IPS-20b (cell line): ENCODE results near the gene SNIP1.
A peak's percentile ranks its signal among the peaks of the same experiment; 100 is the strongest.
"Not testable (repeated sequence)": the region's sequence is repeated elsewhere in the genome, so short reads cannot be mapped to it uniquely, and the experiment has no call there.

Experiments used
- H3K27ac ChIP-seq: one replicate; pipeline ENCODE4 v1.5.1; 2013; ENCODE audit warnings: low read length
- H3K27me3 ChIP-seq: 2 replicates; pipeline ENCODE4 v1.6.1; 2013; ENCODE audit warnings: mild to moderate bottlenecking, low read length, inconsistent platforms; ENCODE audit not compliant: insufficient read depth
- H3K36me3 ChIP-seq: 2 replicates; pipeline ENCODE4 v1.6.1; 2013; ENCODE audit warnings: low read depth, mild to moderate bottlenecking, inconsistent platforms, low read length, moderate library complexity; ENCODE audit not compliant: insufficient read depth
- H3K4me1 ChIP-seq: 2 replicates; pipeline ENCODE4 v1.6.1; 2013; ENCODE audit warnings: mild to moderate bottlenecking, control low read depth, inconsistent platforms, low read length, moderate library complexity; ENCODE audit not compliant: insufficient read depth
- H3K4me3 ChIP-seq: 2 replicates; pipeline ENCODE4 v1.5.1; 2013; ENCODE audit warnings: mild to moderate bottlenecking, low read length, inconsistent platforms
- H3K9ac ChIP-seq: 2 replicates; pipeline ENCODE4 v1.6.1; 2013; ENCODE audit warnings: low read depth, mild to moderate bottlenecking, inconsistent platforms, low read length, moderate library complexity
- H3K9me3 ChIP-seq: 2 replicates; pipeline ENCODE4 v1.6.1; 2013; ENCODE audit warnings: mild to moderate bottlenecking, low read depth, low read length, inconsistent platforms; ENCODE audit not compliant: insufficient read depth

SNIP1 gene

DNA sequence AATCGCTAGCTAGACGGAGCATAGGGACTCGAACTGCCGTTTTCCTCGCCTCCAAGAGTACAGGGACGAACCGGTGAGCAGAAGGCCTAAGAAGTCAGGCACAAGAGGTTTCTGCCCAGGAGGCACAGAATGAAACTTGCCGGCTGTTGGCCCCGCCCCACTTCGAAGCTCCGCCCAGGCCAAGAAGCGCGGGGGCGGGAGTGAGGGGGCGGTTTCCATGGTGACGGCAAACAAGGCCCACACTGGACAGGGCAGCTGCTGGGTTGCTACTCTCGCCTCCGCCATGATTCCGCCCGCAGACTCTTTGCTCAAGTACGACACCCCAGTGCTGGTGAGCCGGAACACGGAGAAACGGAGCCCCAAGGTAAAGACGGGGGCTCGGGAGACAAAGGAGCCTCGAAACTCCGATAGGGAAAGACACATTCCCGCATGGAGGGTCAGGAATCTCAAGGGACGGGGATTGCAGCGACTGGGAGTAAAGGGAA lies 2.7 kb upstream of the SNIP1 start, which contains the start of gene DNALI1:
Gene DNALI1, plus strand, starts transcription at position 229 of the 485 bp plus-strand sequence. Its CDS starts 55 bp downstream, at position 284.
- Histone ChIP-seq H3K9me3 (peaks cover 4% of the 10 kb centered on the region), H3K27ac (no peak within 1 kb of the TSS), H3K27me3 (no peaks in the 10 kb centered on the region), H3K4me3 (peak within 1 kb of the TSS; percentile 83), H3K9ac (peak within 1 kb of the TSS; percentile 75; the same call in 1 of the 2 replicates), H3K4me1 (peaks cover 10% of the 10 kb centered on the region), H3K36me3 (peaks cover 9% of the 10 kb centered on the region)

DNA sequence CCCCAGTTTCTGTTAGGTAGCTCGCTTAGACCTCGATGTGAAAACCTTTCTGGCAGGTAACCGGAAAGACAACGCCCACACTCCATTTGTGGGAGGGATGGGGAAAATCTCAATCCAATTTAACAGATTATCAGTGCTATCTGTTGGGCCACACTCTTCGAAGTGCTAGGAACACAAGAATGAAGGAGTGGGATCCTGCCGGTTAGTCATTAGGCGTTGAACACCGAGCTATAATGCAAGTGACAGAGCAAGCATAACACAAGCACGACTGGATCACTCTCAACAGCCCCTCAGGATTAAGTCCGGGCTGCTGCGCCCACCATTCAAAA lies 531 bp downstream of the SNIP1 start:
- Histone ChIP-seq H3K27me3 (no peaks in the 10 kb centered on the region), H3K4me1 (peaks cover 10% of the 10 kb centered on the region), H3K9ac (peak overlapping the region; percentile 81), H3K9me3 (peaks cover 4% of the 10 kb centered on the region), H3K36me3 (peaks cover 34% of the 10 kb centered on the region), H3K4me3 (peak overlapping the region; percentile 92), H3K27ac (no peak overlapping the region)

DNA sequence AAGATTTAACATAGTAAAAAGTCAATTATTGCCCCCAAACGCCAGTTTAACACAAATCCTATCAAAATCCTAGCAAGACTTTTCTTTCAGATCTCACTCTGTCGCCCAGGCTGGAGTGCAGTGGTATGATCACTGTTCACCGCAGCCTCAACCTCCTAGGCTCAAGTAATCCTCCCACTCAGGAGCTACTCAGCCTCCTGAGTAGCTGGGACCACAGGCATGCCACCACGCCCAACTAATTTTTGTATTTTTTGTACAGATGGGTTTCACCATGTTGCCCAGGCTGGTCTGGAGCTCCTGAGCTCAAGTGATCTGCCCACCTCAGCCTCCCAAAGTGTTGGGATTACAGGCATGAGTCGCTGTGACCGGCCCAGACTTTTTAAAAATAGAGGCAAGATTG lies 4.8 kb downstream of the SNIP1 start:
- no peak overlapping the region for H3K27ac ChIP-seq
- H3K36me3 ChIP-seq = peaks cover 64% of the 10 kb centered on the region
- peaks cover under 1% of the 10 kb centered on the region; the same call in 1 of the 2 replicates for H3K9me3 ChIP-seq
- H3K4me1 ChIP-seq = peaks cover 6% of the 10 kb centered on the region; the same call in 1 of the 2 replicates
- H3K27me3 ChIP-seq = no peaks in the 10 kb centered on the region
- no peak overlapping the region for H3K9ac ChIP-seq
- no peak overlapping the region for H3K4me3 ChIP-seq

DNA sequence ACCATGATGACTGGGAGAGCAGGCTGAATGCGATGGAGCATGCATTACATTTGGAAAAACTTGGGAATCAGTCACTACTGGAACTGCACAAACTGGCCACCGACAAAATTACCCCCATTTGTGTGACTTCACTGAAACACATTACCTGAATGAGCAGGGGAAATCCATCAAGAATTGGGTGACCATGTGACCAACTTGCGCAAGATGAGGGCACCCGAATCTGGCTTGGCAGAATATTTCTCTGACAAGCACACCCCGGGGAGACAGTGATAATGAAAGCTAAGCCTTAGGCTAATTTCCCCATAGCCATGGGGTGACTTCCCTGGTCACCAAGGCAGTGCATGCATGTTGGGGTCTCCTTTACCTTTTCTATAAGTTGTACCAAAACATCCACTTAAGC lies 9.1 kb downstream of the SNIP1 start:
- Histone ChIP-seq H3K9ac (no peak overlapping the region), H3K4me1 (no peaks in the 10 kb centered on the region), H3K27ac (no peak overlapping the region), H3K27me3 (no peaks in the 10 kb centered on the region), H3K4me3 (no peak overlapping the region), H3K36me3 (peaks cover 76% of the 10 kb centered on the region), H3K9me3 (no peaks in the 10 kb centered on the region)

DNA sequence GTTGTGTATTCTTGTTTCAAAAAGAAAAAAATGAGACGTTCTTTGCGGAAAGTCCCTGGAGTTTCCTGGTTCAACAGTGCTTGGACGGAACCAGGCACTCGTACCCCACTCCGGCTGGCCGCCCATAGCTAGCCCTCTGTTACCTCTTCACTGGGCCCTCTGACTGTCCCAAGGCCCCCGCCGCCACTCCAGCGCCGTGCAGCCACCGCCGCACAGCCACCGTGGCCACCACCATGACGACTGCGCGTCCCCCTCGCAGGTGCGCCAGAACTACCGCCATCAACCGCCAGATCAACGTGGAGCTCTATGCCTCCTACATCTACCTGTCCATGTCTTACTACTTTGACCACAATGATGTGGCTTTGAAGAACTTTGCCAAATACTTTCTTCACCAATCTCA lies 9.6 kb downstream of the SNIP1 start:
- Histone ChIP-seq H3K9me3 (no peaks in the 10 kb centered on the region), H3K4me1 (no peaks in the 10 kb centered on the region), H3K9ac (no peak overlapping the region), H3K27ac (no peak overlapping the region), H3K36me3 (peaks cover 76% of the 10 kb centered on the region), H3K27me3 (no peaks in the 10 kb centered on the region), H3K4me3 (no peak overlapping the region)

DNA sequence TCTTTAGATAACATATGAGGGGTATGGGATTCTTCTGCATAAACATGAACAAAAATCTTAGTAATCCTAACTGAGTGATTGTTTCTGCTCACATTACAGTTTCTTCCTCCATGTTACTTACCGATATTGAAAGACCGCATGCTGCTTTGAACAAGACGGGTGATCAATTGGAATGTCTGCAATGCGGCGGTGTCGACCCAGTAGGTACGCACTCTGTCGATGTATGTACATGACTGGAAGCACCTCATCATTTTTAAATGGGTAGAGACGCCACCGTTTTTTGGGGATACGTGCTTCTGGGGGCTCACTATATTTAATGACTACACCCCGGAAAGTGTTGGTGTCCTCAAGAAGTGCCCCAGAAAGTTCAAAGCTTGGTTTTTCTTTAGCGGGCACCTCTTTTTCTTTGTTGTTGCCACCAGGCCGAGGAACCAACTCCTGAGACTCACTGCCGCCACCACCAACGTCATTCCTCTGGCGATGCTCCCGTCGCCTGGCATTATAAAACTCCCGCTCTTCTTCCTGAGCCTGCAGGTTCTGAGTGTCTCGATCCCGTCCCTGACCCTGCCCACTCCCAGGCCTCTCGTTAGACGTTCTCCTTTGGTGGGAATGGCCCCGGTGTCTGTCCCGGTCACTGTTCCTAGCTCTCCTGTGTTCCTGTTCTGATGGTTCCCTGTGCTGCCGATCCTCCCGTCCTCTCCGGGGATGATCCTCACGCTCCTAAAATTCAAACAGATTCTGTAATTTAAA lies 13.9 kb downstream of the SNIP1 start:
- Histone ChIP-seq H3K9ac (no peak overlapping the region), H3K9me3 (no peaks in the 10 kb centered on the region), H3K27me3 (no peaks in the 10 kb centered on the region), H3K36me3 (peaks cover 80% of the 10 kb centered on the region), H3K4me3 (no peak overlapping the region), H3K4me1 (no peaks in the 10 kb centered on the region), H3K27ac (no peak overlapping the region)

DNA sequence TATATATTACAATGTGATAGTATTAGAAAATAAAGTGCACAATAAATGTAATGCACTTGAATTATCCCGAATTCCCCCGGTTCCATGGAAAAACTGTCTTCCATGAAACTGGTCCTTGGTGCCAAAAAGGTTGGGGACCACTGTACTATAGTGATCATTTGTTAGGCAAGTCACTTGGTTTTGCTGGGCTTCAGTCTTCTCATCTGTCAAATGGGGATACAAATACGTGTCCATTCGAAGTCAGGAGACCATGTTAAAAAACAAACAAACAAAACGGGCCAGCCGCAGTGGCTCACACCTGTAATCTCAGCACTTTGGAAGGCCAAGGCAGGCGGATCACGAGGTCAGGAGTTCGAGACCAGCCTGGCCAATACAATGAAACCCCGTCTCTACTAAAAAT lies 14.9 kb downstream of the SNIP1 start:
- H3K27me3 ChIP-seq, H3K9ac ChIP-seq, H3K4me1 ChIP-seq, H3K4me3 ChIP-seq, H3K27ac ChIP-seq, H3K9me3 ChIP-seq: not testable (repeated sequence)
- H3K36me3 ChIP-seq = peaks cover 74% of the 10 kb centered on the region

DNA sequence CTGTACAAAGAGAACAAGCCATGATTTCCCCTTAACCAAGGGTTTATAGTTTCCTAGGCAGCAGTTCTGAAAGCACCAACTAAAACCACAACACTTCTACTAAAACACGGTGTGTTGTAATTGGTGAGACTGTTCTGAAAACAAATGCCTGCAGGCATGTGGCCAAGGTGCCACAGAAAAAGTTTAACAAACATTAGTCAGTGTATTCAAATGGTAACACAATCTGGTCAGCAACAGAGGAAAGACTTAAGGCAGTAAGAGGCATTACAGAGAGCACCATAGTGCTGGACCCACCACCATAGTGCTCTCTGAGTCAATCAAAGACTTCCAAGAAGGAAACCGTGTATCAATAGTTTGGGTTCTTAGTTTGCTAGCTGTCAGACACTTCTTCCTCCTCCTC lies 16.7 kb downstream of the SNIP1 start:
- Histone ChIP-seq H3K4me1 (no peaks in the 10 kb centered on the region), H3K36me3 (peaks cover 60% of the 10 kb centered on the region), H3K4me3 (no peak overlapping the region), H3K9ac (no peak overlapping the region), H3K27me3 (no peaks in the 10 kb centered on the region), H3K27ac (no peak overlapping the region), H3K9me3 (no peaks in the 10 kb centered on the region)

DNA sequence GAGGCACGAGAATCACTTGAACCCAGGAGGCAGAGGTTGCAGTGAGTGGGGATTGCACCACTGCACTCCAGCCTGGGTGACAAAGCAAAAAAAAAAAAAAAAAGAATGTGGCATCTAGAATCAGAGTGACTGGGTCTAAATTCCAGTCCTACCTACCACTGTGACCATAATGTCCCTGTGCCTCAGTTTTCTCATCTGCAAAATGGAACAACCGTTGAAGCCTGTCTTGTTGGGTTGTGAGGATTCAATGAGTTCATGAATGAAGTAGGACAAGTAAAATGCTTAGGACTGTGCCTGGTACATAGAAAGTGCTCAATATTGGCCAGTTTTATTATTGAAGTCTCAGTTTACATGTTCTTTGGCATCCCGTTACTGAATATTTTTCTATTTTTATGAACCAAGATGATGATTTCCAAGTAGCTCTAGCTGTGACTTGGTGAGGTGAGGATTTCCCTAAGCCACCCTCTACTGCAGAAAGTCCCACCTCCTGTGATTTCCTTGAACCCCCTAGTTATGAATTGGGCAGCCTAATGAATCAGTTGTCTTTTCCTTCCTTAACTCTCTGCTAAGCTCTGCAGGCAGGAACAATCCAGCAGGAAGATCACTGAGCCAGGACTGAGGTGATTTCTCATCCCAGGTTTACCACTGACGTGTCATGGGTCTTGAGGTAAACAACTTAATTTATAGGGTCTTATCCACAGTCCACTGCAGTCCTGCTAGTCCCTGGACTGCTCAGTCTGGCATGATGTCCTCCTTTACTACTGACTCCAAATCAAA lies 20.6 kb downstream of the SNIP1 start:
- H3K9ac ChIP-seq = no peak overlapping the region
- H3K27me3 ChIP-seq = no peaks in the 10 kb centered on the region
- H3K4me1 ChIP-seq = no peaks in the 10 kb centered on the region
- no peaks in the 10 kb centered on the region for H3K9me3 ChIP-seq
- no peak overlapping the region for H3K4me3 ChIP-seq
- H3K36me3 ChIP-seq = peaks cover 28% of the 10 kb centered on the region
- no peak overlapping the region for H3K27ac ChIP-seq

DNA sequence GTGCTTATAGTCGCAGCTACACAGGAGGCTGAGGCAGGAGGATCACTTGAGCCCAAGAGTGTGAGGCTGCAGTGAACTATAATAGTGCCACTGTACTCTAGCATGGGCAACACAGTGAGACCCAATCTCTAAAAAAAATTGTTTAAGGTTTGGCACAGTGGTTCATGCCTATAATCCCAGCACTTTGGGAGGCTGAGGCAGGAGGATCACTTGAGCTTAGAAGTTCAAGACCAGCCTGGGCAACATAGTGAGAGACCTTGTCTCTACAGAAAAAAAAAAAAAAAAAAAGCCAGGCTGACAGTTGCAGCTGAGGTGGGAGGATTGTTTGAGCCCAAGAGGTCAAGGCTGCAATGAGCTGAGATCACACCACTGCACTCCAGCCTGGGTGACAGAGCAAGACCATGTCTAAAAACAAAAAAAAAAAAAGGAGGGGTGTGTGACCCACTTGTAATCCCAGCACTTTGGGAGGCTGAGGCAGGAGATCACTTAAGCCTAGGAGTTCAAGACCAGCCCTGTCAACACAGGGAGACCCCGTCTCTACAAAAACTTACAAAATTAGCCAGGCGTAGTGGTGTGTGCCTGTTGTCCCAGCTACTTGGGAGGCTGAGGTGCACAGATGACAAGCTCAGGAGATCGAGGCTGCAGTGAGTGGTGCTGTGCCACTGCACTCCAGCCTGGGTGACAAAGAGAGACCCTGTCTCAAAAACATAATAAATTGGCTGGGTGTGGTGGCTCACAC lies 21.5 kb downstream of the SNIP1 start:
- H3K9me3 ChIP-seq, H3K9ac ChIP-seq, H3K4me3 ChIP-seq, H3K4me1 ChIP-seq, H3K27ac ChIP-seq, H3K27me3 ChIP-seq: not testable (repeated sequence)
- H3K36me3 ChIP-seq = peaks cover 21% of the 10 kb centered on the region

DNA sequence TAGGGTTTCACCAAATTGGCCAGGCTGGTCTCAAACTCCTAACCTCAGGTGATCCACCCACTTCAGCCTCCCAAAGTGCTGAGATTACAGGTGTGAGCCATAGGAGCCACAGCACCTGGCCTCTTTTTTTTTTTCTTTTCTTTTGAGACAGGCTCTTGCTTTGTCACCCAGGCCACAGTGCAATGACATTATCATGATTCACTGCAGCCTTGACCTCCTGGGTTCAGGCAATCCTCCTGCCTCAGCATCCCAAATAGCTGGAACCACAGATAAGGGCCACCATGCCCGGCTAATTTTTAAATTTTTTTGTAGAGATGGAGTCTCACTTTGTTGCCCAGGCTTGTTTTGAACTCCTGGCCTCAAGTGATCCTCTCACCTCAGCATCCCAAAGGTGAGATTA lies 24.2 kb downstream of the SNIP1 start:
- H3K36me3 ChIP-seq, H3K27ac ChIP-seq, H3K27me3 ChIP-seq, H3K9me3 ChIP-seq, H3K4me3 ChIP-seq, H3K4me1 ChIP-seq, H3K9ac ChIP-seq: not testable (repeated sequence)
